ENCODE measurements around the gene GNG14. TPM values are rescaled to one million over a fixed set of nuclear protein-coding genes. Genes with fewer than 3 reads are reported as not detected.

GNG14 gene
- total and polyA plus RNA-seq, 2 of the 13 experiments (the other 11 are each of a cell fraction or from before 2014, with no cell fraction given) = not detected

- TF ChIP-seq, protein P1, sequence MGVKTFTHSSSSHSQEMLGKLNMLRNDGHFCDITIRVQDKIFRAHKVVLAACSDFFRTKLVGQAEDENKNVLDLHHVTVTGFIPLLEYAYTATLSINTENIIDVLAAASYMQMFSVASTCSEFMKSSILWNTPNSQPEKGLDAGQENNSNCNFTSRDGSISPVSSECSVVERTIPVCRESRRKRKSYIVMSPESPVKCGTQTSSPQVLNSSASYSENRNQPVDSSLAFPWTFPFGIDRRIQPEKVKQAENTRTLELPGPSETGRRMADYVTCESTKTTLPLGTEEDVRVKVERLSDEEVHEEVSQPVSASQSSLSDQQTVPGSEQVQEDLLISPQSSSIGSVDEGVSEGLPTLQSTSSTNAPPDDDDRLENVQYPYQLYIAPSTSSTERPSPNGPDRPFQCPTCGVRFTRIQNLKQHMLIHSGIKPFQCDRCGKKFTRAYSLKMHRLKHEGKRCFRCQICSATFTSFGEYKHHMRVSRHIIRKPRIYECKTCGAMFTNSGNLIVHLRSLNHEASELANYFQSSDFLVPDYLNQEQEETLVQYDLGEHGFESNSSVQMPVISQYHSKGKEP (CRISPR knock-in tag; IDR thresholded peaks at IDR 0.05) = no peak
- no peak for TF ChIP-seq ZBTB10 (CRISPR knock-in tag; IDR thresholded peaks at IDR 0.05; ENCODE audit: borderline replicate concordance)
- no peak for TF ChIP-seq ZNF614 (CRISPR knock-in tag; IDR thresholded peaks at IDR 0.05; ENCODE audit: borderline replicate concordance)
- TF ChIP-seq, protein P2, sequence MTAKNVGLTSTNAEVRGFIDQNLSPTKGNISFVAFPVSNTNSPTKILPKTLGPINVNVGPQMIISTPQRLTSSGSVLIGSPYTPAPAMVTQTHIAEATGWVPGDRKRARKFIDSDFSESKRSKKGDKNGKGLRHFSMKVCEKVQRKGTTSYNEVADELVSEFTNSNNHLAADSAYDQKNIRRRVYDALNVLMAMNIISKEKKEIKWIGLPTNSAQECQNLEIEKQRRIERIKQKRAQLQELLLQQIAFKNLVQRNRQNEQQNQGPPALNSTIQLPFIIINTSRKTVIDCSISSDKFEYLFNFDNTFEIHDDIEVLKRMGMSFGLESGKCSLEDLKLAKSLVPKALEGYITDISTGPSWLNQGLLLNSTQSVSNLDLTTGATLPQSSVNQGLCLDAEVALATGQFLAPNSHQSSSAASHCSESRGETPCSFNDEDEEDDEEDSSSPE (CRISPR knock-in tag; IDR thresholded peaks at IDR 0.05) = no peak
- TF ChIP-seq, protein P3, sequence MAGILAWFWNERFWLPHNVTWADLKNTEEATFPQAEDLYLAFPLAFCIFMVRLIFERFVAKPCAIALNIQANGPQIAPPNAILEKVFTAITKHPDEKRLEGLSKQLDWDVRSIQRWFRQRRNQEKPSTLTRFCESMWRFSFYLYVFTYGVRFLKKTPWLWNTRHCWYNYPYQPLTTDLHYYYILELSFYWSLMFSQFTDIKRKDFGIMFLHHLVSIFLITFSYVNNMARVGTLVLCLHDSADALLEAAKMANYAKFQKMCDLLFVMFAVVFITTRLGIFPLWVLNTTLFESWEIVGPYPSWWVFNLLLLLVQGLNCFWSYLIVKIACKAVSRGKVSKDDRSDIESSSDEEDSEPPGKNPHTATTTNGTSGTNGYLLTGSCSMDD (CRISPR knock-in tag; IDR thresholded peaks at IDR 0.05) = no peak
- TF ChIP-seq ZFP90 (CRISPR knock-in tag; IDR thresholded peaks at IDR 0.05; ENCODE audit: borderline replicate concordance) = 0 out of 2 replicates have a peak, but pooled peaks have one; percentile 45
- TF ChIP-seq PCBP2 (optimal IDR thresholded peaks at IDR 0.05; ENCODE audit: low read depth, low read length, poor library complexity, severe bottlenecking) = no peak
- TF ChIP-seq ZBTB38 (CRISPR knock-in tag; IDR thresholded peaks at IDR 0.05) = no peak
- no peak for TF ChIP-seq HIC2 (CRISPR knock-in tag; IDR thresholded peaks at IDR 0.05; ENCODE audit: low read depth)
- TF ChIP-seq NFE2L1 (CRISPR knock-in tag; IDR thresholded peaks at IDR 0.05; ENCODE audit: borderline replicate concordance) = no peak
- peak; percentile 58; the same call in 1 of the 2 replicates for TF ChIP-seq ZNF747 (CRISPR knock-in tag; IDR thresholded peaks at IDR 0.05; ENCODE audit: borderline replicate concordance)
- TF ChIP-seq BRCA1 (CRISPR knock-in tag; IDR thresholded peaks at IDR 0.05) = no peak
- TF ChIP-seq TERF1 (CRISPR knock-in tag; IDR thresholded peaks at IDR 0.05) = no peak
- TF ChIP-seq ASH2L (IDR thresholded peaks at IDR 0.05; ENCODE audit: insufficient read length, low read depth, low read length) = peak; percentile 33
- TF ChIP-seq ZNF510 (CRISPR knock-in tag; IDR thresholded peaks at IDR 0.05; ENCODE audit: low read depth) = no peak
- TF ChIP-seq, protein P4, sequence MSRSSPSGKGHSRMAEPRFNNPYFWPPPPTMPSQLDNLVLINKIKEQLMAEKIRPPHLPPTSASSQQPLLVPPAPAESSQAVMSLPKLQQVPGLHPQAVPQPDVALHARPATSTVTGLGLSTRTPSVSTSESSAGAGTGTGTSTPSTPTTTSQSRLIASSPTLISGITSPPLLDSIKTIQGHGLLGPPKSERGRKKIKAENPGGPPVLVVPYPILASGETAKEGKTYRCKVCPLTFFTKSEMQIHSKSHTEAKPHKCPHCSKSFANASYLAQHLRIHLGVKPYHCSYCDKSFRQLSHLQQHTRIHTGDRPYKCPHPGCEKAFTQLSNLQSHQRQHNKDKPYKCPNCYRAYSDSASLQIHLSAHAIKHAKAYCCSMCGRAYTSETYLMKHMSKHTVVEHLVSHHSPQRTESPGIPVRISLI (CRISPR knock-in tag; IDR thresholded peaks at IDR 0.05; ENCODE audit: borderline replicate concordance) = no peak
Observed at GRCh38 chr19:12666265-12667048, 21.3 kb upstream of the GNG14 start, which contains the start of the genes MAN2B1 and WDR83 (continued).
